ENCODE results near the gene ANP32B.

The ANP32B gene

DNA sequence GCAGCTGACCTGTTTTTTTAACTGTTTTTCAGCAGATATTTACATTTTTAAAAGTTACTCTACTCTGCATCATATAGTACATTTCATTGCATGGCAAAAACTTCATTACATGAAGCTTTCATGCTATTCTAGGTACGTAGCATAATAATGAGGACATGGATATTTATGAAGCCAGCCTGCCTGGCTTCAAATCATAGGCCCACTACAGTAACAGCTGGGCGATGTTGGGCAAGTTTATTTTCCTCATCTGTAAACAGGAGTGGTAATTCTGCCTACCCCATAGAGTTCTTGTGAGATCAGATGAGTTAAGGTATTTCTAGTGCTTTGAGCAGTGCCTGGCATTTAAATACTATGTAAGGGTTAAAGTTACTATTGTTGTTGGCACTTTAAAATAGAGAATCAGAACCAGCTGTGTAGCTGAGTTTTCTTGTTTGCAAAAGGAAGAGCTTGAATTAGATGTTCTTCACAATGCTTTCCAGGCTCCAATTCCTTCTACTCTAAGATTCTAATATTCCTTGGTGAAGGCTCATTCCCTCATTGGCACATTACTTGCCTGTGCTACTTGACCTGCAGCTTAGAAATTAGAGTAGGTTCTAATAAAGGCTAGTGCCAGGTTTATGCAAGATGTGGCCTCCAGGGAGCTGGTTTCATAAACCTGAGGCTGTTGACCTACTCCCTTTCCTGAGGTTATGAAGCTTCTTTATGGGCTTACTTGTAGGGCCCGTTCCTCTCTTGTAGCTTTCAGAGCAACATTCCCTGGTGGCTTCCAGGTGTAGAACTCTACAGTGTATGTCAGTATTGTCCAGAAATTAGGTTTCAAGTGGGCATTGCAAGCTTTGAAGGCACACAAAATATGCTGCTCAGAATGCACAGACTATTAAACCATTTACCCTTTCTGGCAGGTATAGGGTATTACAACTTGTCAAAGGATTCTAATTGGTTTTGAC lies 14.5 kb downstream of the ANP32B start:
- Histone ChIP-seq H3K4me1 (ENCODE audit: insufficient read depth, low read length) (no peaks in the 10 kb centered on the region), H3K9me3 (ENCODE audit: insufficient read depth, low read depth, low read length) (no peaks in the 10 kb centered on the region), H3K27me3 (ENCODE audit: insufficient read depth, low read length) (no peaks in the 10 kb centered on the region), H3K36me3 (ENCODE audit: insufficient read depth, low read depth, low read length) (peaks cover 55% of the 10 kb centered on the region), H3K27ac (ENCODE audit: low read length) (no peak overlapping the region), H3K4me3 (ENCODE audit: low read length) (no peak overlapping the region), H3K9ac (ENCODE audit: low read depth, low read length) (no peak overlapping the region)

DNA sequence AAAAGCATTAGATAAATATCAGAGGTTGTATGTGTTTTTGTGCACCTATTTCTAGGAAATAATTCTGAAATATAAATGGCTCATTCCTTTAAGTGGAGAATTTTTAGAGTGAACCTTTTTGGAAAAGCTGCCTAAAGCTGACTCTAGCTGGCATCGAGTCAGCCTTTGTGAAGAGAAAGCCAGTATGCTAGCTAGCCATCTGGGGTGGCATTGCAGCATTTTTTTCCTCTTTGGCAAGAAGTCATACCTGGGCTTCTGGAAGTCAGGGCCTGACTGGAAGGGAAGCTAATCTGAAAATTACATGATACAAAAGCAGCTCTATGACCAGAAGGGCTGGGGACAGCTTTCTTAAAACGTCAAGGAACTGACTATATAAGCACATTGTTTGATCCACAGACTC lies 19.7 kb downstream of the ANP32B start:
- Histone ChIP-seq H3K9ac (ENCODE audit: low read depth, low read length) (no peak overlapping the region), H3K27ac (ENCODE audit: low read length) (no peak overlapping the region), H3K27me3 (ENCODE audit: insufficient read depth, low read length) (no peaks in the 10 kb centered on the region), H3K36me3 (ENCODE audit: insufficient read depth, low read depth, low read length) (peaks cover 66% of the 10 kb centered on the region), H3K4me1 (ENCODE audit: insufficient read depth, low read length) (no peaks in the 10 kb centered on the region), H3K9me3 (ENCODE audit: insufficient read depth, low read depth, low read length) (no peaks in the 10 kb centered on the region), H3K4me3 (ENCODE audit: low read length) (no peak overlapping the region)

DNA sequence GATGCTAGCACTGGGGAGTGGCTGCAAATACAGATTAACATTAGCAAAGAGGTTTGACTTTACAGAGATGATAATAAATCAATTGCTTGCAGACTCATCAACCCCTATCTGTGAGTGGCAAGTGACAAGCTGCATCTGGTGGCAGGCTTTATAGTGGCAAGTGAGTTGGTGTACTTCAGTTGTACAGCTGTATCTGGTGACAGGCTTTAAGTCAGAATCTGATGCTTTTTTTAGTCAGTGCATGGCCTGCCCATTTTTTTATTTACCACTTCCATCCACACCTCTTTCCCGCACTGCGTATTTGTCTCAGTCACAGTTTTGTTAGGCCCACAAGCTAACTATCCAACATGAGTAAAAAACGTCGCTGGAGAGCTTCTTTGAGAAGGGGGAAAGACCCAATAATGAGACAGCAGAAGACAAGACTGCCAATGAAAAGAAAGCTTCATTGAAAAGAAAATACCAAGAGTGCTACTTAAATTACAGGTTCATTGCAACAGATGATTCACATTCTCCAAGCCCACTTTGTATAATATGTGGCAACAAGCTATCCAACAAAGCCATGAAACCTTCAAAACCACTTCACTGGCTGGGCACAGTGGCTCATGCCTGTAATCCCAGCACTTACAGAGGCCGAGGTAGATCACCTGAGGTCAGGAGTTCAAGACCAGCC lies 23.1 kb downstream of the ANP32B start:
- Histone ChIP-seq H3K4me1 (ENCODE audit: insufficient read depth, low read length) (no peaks in the 10 kb centered on the region), H3K9me3 (ENCODE audit: insufficient read depth, low read depth, low read length) (no peaks in the 10 kb centered on the region), H3K36me3 (ENCODE audit: insufficient read depth, low read depth, low read length) (peaks cover 69% of the 10 kb centered on the region), H3K4me3 (ENCODE audit: low read length) (no peak overlapping the region), H3K27ac (ENCODE audit: low read length) (no peak overlapping the region), H3K27me3 (ENCODE audit: insufficient read depth, low read length) (no peaks in the 10 kb centered on the region), H3K9ac (ENCODE audit: low read depth, low read length) (no peak overlapping the region)

DNA sequence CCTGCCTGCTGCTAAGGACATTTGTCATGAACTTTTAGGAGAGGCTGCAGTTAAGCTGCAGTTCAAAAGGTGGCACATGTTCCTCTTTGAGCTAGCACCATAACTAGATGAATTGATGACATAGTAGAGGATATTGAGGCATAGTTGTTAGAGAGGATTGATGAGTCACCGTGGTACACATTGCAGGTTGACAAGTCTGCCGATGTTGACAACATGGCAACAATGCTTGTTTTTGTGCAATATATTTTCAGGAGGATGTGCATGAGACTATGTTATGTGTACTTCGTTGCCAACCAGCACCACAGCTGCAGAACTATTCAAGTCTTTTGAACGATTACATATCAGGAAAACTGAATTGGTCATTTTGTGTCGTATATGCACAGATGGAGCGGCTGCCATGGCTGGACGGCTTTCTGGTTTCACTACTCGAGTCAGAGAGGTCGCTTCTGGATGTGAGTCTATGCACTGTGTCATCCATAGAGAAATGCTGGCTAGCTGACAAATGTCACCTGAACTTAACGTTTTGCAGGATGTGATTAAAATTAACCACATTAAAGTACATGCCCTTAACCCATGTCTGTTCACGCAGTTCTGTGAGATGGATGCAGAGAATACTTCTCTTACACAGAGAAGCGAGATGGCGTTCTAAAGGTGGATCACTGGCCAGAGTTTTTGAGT lies 24.2 kb downstream of the ANP32B start:
- Histone ChIP-seq H3K36me3 (ENCODE audit: insufficient read depth, low read depth, low read length) (peaks cover 73% of the 10 kb centered on the region), H3K27me3 (ENCODE audit: insufficient read depth, low read length) (no peaks in the 10 kb centered on the region), H3K27ac (ENCODE audit: low read length) (no peak overlapping the region), H3K9ac (ENCODE audit: low read depth, low read length) (no peak overlapping the region), H3K4me1 (ENCODE audit: insufficient read depth, low read length) (no peaks in the 10 kb centered on the region), H3K9me3 (ENCODE audit: insufficient read depth, low read depth, low read length) (no peaks in the 10 kb centered on the region), H3K4me3 (ENCODE audit: low read length) (no peak overlapping the region)

DNA sequence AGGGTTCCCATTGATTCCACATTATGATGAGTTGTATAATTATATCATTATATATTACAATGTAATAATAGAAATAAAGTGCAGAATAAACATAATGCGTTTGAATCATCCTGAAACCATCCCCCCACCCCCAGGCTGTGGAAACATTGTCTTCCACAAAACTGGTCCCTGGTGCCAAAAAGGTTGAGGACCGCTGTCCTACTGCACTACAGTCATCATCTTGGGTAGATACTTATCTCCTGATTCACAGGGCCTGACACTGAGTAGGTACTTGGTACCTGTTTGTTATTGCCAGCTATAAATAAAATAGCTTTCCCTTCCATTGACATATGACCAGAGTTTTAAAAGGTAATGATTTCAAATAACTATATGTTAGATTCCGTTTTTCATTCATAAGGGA lies 25.6 kb downstream of the ANP32B start:
- peaks cover 84% of the 10 kb centered on the region for H3K36me3 ChIP-seq (ENCODE audit: insufficient read depth, low read depth, low read length)
- H3K27me3 ChIP-seq (ENCODE audit: insufficient read depth, low read length): no peaks in the 10 kb centered on the region
- H3K4me1 ChIP-seq (ENCODE audit: insufficient read depth, low read length): no peaks in the 10 kb centered on the region
- no peak overlapping the region for H3K4me3 ChIP-seq (ENCODE audit: low read length)
- no peak overlapping the region for H3K9ac ChIP-seq (ENCODE audit: low read depth, low read length)
- H3K27ac ChIP-seq (ENCODE audit: low read length): no peak overlapping the region
- no peaks in the 10 kb centered on the region for H3K9me3 ChIP-seq (ENCODE audit: insufficient read depth, low read depth, low read length)

DNA sequence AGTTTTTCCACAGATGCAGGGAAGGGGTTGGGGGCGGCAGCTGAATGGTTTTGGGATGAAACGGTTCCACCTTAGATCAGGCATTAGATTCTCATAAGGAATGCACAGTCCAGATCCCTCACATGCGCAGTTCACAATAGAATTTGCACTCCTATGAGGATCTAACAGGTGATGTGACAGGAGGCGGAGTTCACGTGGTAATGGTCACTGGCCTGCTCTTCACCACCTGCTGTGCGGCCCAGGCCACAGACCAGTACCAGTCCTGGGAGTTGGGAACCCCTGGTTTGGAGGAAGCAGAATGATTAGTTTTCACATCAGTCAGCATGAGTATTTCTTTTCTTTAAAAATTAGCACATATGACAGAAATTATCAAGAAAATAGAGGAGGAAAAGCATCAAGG lies 26.3 kb downstream of the ANP32B start:
- Histone ChIP-seq H3K4me3 (ENCODE audit: low read length) (no peak overlapping the region), H3K9ac (ENCODE audit: low read depth, low read length) (no peak overlapping the region), H3K36me3 (ENCODE audit: insufficient read depth, low read depth, low read length) (peaks cover 88% of the 10 kb centered on the region), H3K27ac (ENCODE audit: low read length) (no peak overlapping the region), H3K27me3 (ENCODE audit: insufficient read depth, low read length) (no peaks in the 10 kb centered on the region), H3K9me3 (ENCODE audit: insufficient read depth, low read depth, low read length) (no peaks in the 10 kb centered on the region), H3K4me1 (ENCODE audit: insufficient read depth, low read length) (no peaks in the 10 kb centered on the region)

DNA sequence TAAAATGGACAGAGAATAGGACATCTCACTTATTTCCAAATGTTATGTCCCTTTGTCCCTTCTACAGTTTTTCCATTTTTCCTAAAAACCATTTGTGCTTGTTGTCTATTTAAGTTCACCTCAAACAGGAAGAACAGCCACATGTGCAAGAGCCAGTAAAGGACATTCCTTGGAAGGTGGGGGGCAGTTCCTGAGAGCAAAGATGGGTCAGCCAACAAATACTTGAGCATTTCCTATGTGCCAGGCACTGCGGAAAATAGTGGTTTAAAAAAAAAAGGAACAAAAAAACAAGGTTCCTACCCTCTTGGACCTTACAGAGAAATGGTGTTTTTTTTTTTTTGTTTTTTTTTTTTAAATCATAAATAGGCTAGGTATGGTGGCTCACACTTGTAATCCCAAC lies 26.8 kb downstream of the ANP32B start:
- Histone ChIP-seq H3K9ac (ENCODE audit: low read depth, low read length) (no peak overlapping the region), H3K9me3 (ENCODE audit: insufficient read depth, low read depth, low read length) (no peaks in the 10 kb centered on the region), H3K27ac (ENCODE audit: low read length) (no peak overlapping the region), H3K4me1 (ENCODE audit: insufficient read depth, low read length) (no peaks in the 10 kb centered on the region), H3K27me3 (ENCODE audit: insufficient read depth, low read length) (no peaks in the 10 kb centered on the region), H3K4me3 (ENCODE audit: low read length) (no peak overlapping the region), H3K36me3 (ENCODE audit: insufficient read depth, low read depth, low read length) (peaks cover 90% of the 10 kb centered on the region)

DNA sequence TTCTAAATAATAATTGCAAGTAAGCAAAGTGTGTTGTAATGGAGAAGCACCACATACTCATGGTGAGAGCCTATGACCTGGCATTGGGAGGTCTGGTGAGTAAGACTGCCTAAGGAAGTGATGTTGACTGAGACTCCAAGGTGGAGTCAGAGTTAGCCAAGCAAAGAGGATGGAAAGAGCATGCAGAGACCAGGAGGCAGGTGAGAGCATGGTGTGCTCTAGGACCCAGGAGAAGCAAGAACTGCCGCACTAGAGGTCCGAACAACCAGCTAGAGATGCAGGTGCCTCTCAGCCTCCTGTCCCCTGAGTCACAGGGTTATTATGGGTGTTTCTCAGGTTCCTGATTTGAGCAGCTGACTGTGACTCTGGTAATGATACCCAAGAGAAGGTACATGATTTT lies 27.3 kb downstream of the ANP32B start:
- no peak overlapping the region for H3K27ac ChIP-seq (ENCODE audit: low read length)
- no peak overlapping the region for H3K9ac ChIP-seq (ENCODE audit: low read depth, low read length)
- H3K9me3 ChIP-seq (ENCODE audit: insufficient read depth, low read depth, low read length): no peaks in the 10 kb centered on the region

DNA sequence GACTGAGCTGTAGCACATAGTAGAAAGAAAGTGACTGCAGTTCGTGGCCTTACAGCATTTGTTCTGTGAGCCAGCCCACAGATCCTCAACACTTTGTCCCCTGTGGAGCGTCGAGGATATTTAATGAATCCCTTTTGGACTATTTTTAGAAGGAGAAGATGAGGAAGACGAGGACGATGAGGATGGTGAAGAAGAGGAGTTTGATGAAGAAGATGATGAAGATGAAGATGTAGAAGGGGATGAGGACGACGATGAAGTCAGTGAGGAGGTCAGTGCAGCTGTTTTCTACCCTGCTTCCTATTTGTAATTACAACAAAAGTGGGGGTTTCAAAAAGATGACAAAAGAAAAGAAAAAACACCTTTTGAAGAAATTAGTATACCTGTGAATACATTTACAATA lies 28.0 kb downstream of the ANP32B start:
- Histone ChIP-seq H3K4me1 (ENCODE audit: insufficient read depth, low read length) (no peaks in the 10 kb centered on the region), H3K36me3 (ENCODE audit: insufficient read depth, low read depth, low read length) (peaks cover 90% of the 10 kb centered on the region), H3K27me3 (ENCODE audit: insufficient read depth, low read length) (no peaks in the 10 kb centered on the region), H3K4me3 (ENCODE audit: low read length) (no peak overlapping the region), H3K27ac (ENCODE audit: low read length) (no peak overlapping the region), H3K9me3 (ENCODE audit: insufficient read depth, low read depth, low read length) (no peaks in the 10 kb centered on the region), H3K9ac (ENCODE audit: low read depth, low read length) (no peak overlapping the region)

More for the DNA sequence above, 27.3 kb downstream of the ANP32B start:
- Histone ChIP-seq H3K4me1 (ENCODE audit: insufficient read depth, low read length) (no peaks in the 10 kb centered on the region), H3K4me3 (ENCODE audit: low read length) (no peak overlapping the region), H3K36me3 (ENCODE audit: insufficient read depth, low read depth, low read length) (peaks cover 90% of the 10 kb centered on the region), H3K27me3 (ENCODE audit: insufficient read depth, low read length) (no peaks in the 10 kb centered on the region)

DNA sequence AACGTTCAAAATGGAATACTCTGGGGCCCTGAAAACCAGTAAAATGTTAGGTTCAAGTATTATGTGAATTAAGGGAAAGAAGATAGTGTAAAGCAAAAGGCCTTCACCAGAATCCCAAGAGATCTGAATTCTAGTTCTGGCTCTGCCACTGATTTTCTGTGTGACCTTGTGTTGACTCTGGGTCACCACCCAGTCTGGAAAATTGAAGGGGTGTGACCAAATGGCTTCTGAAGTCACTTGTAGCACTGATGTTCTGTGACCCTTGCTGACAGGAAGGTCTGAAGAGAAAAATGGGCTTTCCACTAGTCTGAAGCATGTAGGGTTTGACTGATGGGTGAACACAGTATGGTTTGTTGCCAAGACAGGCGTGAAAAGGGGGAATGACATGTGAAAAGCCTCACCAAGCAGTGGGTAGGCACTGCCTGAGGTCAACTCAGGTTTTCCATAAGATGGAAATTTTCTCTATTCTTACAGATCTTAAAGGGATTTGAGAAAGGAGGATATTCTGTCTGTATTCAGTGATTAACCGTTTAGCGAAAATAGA lies 33.1 kb downstream of the ANP32B start:
- Histone ChIP-seq H3K4me3 (ENCODE audit: low read length) (no peak overlapping the region), H3K36me3 (ENCODE audit: insufficient read depth, low read depth, low read length) (peaks cover 67% of the 10 kb centered on the region), H3K9me3 (ENCODE audit: insufficient read depth, low read depth, low read length) (no peaks in the 10 kb centered on the region), H3K27ac (ENCODE audit: low read length) (no peak overlapping the region), H3K9ac (ENCODE audit: low read depth, low read length) (no peak overlapping the region; the same call in 1 of the 2 replicates), H3K27me3 (ENCODE audit: insufficient read depth, low read length) (no peaks in the 10 kb centered on the region), H3K4me1 (ENCODE audit: insufficient read depth, low read length) (no peaks in the 10 kb centered on the region)

DNA sequence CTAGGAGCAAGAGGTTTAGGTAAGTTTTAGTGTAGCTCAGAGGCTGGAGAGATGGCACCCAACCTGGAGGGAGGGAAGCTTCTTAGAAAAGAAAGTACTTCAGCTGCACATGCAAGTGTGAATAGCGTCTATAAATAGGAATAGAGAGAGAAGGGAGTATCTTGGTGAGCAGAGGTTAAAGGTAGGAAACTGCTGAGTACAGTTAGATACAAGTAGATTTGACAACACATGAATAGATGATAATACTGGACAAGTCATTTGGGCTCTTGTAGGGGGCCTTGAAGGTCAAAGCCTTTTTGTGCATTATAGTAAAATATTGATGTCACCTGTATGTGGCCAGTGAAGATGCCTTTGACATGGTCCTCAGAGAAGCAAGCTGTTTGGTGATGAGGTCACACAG lies 34.2 kb downstream of the ANP32B start:
- H3K9ac ChIP-seq (ENCODE audit: low read depth, low read length): no peak overlapping the region
- H3K36me3 ChIP-seq (ENCODE audit: insufficient read depth, low read depth, low read length): peaks cover 56% of the 10 kb centered on the region
- H3K4me1 ChIP-seq (ENCODE audit: insufficient read depth, low read length): no peaks in the 10 kb centered on the region
- no peak overlapping the region for H3K27ac ChIP-seq (ENCODE audit: low read length)
- no peak overlapping the region for H3K4me3 ChIP-seq (ENCODE audit: low read length)
- H3K27me3 ChIP-seq (ENCODE audit: insufficient read depth, low read length): no peaks in the 10 kb centered on the region
- H3K9me3 ChIP-seq (ENCODE audit: insufficient read depth, low read depth, low read length): no peaks in the 10 kb centered on the region

All from iPS-20b (cell line).